ENCODE results near the gene OPALIN. TPM values are rescaled to one million over a fixed set of nuclear protein-coding genes. Genes with fewer than 3 reads are reported as not detected.

Gene OPALIN
- total RNA-seq, 1 donor: not detected

DNA sequence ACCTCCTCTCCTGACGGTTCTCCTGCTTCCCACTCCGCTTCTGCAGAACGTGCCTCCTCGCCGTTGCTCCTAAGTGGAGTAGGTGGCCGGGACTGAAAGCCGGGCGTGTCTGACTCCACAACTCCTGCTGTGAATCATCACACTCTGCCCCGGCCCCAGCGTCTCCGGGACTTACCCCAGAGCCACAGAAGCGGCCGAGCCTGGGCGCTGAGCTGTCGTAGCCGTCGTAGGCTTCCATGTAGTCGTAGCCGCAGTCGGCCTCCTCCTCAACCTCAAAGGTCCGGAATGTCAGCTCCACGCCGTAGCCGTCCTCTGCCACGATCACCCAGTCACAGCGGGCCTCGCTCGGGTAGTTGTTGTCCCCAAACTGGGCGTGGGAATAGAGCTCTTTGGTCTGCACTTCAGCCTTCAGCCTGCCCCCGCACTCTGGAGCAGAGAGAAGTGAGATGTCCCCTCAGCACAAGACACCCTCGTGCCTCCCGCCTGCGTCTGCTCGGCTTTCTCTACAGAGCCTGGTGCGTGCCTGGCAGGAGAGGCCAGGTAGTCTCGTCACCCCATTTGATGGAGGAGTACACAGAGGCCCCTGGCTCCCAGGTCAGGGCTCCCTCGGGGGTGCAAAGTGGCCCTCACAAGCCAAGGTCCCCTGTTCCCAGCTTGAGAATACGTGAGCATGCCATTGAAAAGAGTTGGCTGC lies 11.2 kb upstream of the OPALIN start:
- peak; percentile 80 for DNase-seq (ENCODE audit: insufficient read length, low spot score, missing footprints)

DNA sequence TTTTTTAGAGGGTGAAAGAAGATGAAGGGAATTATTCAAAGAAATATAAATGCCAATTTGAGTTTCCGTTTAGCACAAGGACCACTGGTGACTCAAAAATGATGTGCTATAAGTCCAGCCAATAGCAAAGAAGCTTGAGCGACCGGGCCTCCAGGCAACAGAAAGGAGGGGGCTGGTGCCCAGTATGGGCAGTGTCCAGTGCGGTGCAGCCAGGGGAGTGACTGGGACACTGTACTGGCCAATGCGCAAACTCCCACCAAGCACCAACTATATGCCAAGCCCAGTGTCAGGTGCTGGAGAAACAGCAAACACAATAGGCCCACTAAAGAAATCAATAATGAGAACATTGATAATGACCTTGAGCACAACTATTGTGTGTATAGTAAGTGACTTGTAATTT lies 10.2 kb upstream of the OPALIN start:
- no peaks in the 10 kb centered on the region for H4K20me1 ChIP-seq (ENCODE audit: insufficient read depth, low read length)
- H2AFZ ChIP-seq (ENCODE audit: low read length): no peak overlapping the region
- no peak overlapping the region for H3K27ac ChIP-seq (ENCODE audit: low read depth, low read length)
- no peak for TF ChIP-seq CTCF (IDR thresholded peaks at IDR 0.05; ENCODE audit: extremely low read depth, low read depth, low read length)
- H3K36me3 ChIP-seq (ENCODE audit: insufficient read depth, low read length): no peaks in the 10 kb centered on the region
- H3K4me3 ChIP-seq (ENCODE audit: insufficient read depth, low read length): no peak overlapping the region
- H3K79me2 ChIP-seq (ENCODE audit: insufficient read depth, low read length): no peaks in the 10 kb centered on the region
- H3K27me3 ChIP-seq (ENCODE audit: insufficient read depth, low read length): peaks cover 4% of the 10 kb centered on the region
- no peak for DNase-seq (ENCODE audit: insufficient read length, low spot score, missing footprints)
- H3K9me3 ChIP-seq (ENCODE audit: low read depth, low read length): no peaks in the 10 kb centered on the region
- H3K4me2 ChIP-seq (ENCODE audit: insufficient read depth, low read length): no peak overlapping the region
- H3K4me1 ChIP-seq (ENCODE audit: insufficient read depth, low read length): no peaks in the 10 kb centered on the region

More for the DNA sequence above, 11.2 kb upstream of the OPALIN start:
- Histone ChIP-seq H3K27me3 (ENCODE audit: insufficient read depth, low read length) (peaks cover 11% of the 10 kb centered on the region), H4K20me1 (ENCODE audit: insufficient read depth, low read length) (no peaks in the 10 kb centered on the region), H3K27ac (ENCODE audit: low read depth, low read length) (no peak overlapping the region), H3K9me3 (ENCODE audit: low read depth, low read length) (no peaks in the 10 kb centered on the region), H3K79me2 (ENCODE audit: insufficient read depth, low read length) (no peaks in the 10 kb centered on the region), H3K36me3 (ENCODE audit: insufficient read depth, low read length) (no peaks in the 10 kb centered on the region), H3K4me3 (ENCODE audit: insufficient read depth, low read length) (no peak overlapping the region), H3K4me1 (ENCODE audit: insufficient read depth, low read length) (peaks cover 2% of the 10 kb centered on the region), H3K4me2 (ENCODE audit: insufficient read depth, low read length) (no peak overlapping the region), H2AFZ (ENCODE audit: low read length) (no peak overlapping the region)
- TF ChIP-seq CTCF (IDR thresholded peaks at IDR 0.05; ENCODE audit: extremely low read depth, low read depth, low read length): no peak

DNA sequence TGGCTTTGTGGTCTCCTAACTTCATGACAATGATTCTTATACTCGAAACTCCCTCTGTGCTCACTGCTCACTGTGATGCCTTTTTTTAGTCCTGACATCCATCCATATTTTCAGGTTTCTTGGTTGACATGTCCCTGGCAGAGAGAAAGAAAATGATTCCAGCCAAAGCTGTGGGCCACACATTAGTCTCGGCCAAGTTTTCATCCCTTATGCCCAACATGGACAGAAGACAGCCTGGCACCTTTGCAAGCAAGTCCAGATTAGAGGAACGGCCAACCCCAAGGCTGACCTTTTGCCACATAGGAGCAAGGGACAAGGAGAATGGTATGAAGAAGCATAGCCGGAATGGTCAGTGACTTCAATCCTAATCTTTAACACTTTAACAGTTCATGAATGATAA lies 8.7 kb upstream of the OPALIN start:
- H3K4me1 ChIP-seq (ENCODE audit: insufficient read depth, low read length): no peaks in the 10 kb centered on the region
- H3K27me3 ChIP-seq (ENCODE audit: insufficient read depth, low read length): no peaks in the 10 kb centered on the region
- H4K20me1 ChIP-seq (ENCODE audit: insufficient read depth, low read length): no peaks in the 10 kb centered on the region
- TF ChIP-seq CTCF (IDR thresholded peaks at IDR 0.05; ENCODE audit: extremely low read depth, low read depth, low read length): no peak
- H3K9me3 ChIP-seq (ENCODE audit: low read depth, low read length): no peaks in the 10 kb centered on the region
- no peak overlapping the region for H3K4me2 ChIP-seq (ENCODE audit: insufficient read depth, low read length)
- H3K27ac ChIP-seq (ENCODE audit: low read depth, low read length): no peak overlapping the region
- no peaks in the 10 kb centered on the region for H3K79me2 ChIP-seq (ENCODE audit: insufficient read depth, low read length)
- no peak for DNase-seq (ENCODE audit: insufficient read length, low spot score, missing footprints)
- H2AFZ ChIP-seq (ENCODE audit: low read length): no peak overlapping the region
- no peaks in the 10 kb centered on the region for H3K36me3 ChIP-seq (ENCODE audit: insufficient read depth, low read length)
- no peak overlapping the region for H3K4me3 ChIP-seq (ENCODE audit: insufficient read depth, low read length)

GRCh38 chr10:96366508-96366907 lies 7.7 kb upstream of the OPALIN start:
- H2AFZ ChIP-seq (ENCODE audit: low read length): no peak overlapping the region
- no peak for DNase-seq (ENCODE audit: insufficient read length, low spot score, missing footprints)
- H4K20me1 ChIP-seq (ENCODE audit: insufficient read depth, low read length): no peaks in the 10 kb centered on the region
- no peak overlapping the region for H3K4me2 ChIP-seq (ENCODE audit: insufficient read depth, low read length)
- H3K27ac ChIP-seq (ENCODE audit: low read depth, low read length): no peak overlapping the region
- no peak overlapping the region for H3K4me3 ChIP-seq (ENCODE audit: insufficient read depth, low read length)
- H3K9me3 ChIP-seq (ENCODE audit: low read depth, low read length): no peaks in the 10 kb centered on the region
- H3K79me2 ChIP-seq (ENCODE audit: insufficient read depth, low read length): no peaks in the 10 kb centered on the region
- no peaks in the 10 kb centered on the region for H3K4me1 ChIP-seq (ENCODE audit: insufficient read depth, low read length)
- no peak for TF ChIP-seq CTCF (IDR thresholded peaks at IDR 0.05; ENCODE audit: extremely low read depth, low read depth, low read length)
- H3K36me3 ChIP-seq (ENCODE audit: insufficient read depth, low read length): no peaks in the 10 kb centered on the region
- H3K27me3 ChIP-seq (ENCODE audit: insufficient read depth, low read length): no peaks in the 10 kb centered on the region
